HTERT RPE-1 (cell line): Measurements from ENCODE around the gene CDKN1C.

Experiments
- in situ Hi-C: fragments of 300-500 bp; cut with MboI; formaldehyde crosslinking; loops from 4 replicates; pipeline ENCODE4 v1.14.3; 2020; ENCODE audit warnings: low sequenced_read_pairs

Gene CDKN1C

GRCh38 chr11:2870969-2871680 is 14.4 kb downstream of the CDKN1C start:
- in situ Hi-C loops: no loop called here

DNA sequence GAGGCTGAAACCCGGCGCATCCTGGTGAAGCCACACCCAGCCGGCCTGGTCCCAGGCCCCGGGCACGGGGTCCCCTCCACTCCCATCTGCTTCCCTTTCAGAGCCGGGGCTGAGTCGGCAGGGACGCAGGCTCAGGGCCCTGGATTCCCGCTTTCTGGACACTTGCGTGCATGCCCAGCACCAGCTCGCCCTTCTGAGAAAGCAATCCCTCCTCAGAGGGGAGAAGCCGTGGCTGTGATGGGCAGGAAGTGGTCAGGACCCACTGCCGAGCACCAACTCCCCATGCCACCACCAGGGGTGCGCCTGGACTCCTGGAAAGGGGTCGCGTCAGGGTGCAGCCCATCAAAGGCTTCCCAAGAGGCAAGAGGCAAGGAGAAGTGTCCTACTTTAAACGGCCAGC is 15.1 kb downstream of the CDKN1C start:
- in situ Hi-C loops: no loop called here

DNA sequence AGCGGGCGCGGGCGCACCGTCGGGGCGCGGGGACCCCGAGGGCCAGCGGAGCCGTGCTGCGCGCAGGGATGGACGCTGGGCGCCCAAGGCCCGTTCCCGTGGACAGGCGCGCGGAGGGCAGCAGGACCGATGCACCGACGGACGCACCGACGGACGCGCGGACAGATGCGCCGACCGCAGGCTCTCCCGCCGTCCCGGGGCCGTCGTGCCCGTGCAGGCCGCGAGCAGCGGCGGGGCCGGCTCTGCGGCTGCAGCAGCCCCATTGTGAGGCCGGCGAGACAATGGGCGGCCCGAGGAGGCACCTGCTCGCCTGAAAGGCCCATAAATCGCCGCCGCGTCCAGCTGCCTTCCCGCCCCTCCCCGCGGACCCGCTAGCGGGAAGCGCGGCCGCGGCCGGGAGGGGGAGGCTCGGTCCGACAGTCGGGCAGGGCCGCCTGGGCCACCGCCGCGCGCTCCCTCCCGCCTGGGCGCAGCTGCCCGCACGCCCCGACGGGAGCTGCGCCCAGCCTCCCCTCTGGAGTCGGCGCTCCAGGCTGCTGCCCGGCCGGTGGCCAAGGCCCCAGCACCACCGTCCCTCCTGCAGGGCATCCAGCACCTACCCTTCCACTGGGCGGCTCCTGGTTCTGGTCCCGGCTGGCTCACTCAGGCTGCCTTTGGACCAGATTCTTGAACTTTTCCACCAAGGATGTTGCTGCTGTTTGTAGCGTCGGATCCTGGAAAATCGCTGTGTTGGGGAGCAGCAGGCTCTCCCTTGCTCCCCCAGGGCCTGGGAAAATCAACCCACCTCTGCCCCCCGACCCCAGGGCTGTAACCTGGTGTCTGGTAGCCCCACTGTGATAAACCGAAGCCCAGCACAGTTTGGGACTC is 15.8 kb downstream of the CDKN1C start:
- in situ Hi-C loops: no loop called here

DNA sequence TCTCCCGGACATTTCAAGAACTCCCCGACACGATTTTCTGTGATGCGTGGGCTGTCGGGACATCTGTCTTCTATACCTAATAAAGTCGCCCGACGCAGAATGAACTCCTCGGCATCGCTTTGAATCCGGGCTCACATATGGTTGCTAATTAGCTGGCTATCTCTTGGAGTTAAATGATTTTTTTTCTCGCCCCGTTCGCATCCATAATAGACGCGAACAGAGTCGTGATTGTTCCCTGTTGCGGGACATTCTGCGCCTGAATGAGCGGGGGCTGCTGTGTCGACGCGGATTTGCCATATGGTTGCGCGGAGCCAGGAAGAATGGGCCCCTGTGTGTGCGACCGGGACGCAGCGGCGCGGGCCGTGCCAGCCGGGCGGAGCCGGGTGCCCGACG is 16.4 kb downstream of the CDKN1C start:
- in situ Hi-C loops: no loop called here

- in situ Hi-C loops: no loop called here
Observed at GRCh38 chr11:2868506-2869133, 17.0 kb downstream of the CDKN1C start.

- in situ Hi-C loops: no loop called here
Observed at GRCh38 chr11:2867722-2868505, 17.7 kb downstream of the CDKN1C start.

GRCh38 chr11:2867142-2867541 is 18.4 kb downstream of the CDKN1C start:
- in situ Hi-C loops: no loop called here

DNA sequence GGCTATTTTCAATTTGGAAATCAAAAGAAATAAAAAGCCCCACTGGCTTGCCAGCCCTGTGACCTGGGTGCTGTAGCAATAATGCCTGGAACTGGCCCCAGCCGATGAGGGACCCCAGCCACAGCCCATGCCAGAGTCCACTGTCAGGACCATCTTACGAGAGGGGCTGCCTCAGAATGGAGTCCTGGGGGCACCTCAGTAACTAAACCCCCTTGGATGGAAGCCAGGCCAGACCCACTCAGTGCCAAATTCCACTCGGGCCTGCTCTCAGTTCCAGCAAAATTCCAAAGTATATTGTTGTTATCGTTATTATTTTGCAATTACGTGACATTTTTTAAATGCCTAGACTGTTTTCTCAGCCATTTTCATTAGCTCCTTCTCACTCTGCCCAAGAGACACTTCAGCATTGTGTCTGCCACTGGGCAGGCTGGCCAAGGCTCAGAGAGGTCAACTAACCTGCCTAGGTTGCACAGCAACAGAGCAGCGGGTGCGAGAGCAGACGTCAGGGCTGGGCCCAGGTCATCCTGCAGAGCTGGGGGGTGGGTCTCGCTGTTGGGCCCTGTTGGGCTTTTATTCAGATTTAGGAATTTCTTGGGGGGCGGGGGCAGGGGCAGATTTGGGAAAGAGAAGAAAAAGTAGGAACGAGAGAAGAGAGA is 19.5 kb downstream of the CDKN1C start:
- in situ Hi-C loops: no loop called here

- in situ Hi-C loops: no loop called here
Observed at GRCh38 chr11:2864901-2865300, 20.7 kb downstream of the CDKN1C start.

GRCh38 chr11:2863276-2863618 is 22.3 kb downstream of the CDKN1C start:
- in situ Hi-C loops: no loop called here

- in situ Hi-C loops: no loop called here
Observed at GRCh38 chr11:2862395-2863275, 22.9 kb downstream of the CDKN1C start.

GRCh38 chr11:2860636-2861035 is 24.9 kb downstream of the CDKN1C start:
- in situ Hi-C loops: no loop called here

GRCh38 chr11:2859699-2860037 is 25.9 kb downstream of the CDKN1C start:
- in situ Hi-C loops: no loop called here

DNA sequence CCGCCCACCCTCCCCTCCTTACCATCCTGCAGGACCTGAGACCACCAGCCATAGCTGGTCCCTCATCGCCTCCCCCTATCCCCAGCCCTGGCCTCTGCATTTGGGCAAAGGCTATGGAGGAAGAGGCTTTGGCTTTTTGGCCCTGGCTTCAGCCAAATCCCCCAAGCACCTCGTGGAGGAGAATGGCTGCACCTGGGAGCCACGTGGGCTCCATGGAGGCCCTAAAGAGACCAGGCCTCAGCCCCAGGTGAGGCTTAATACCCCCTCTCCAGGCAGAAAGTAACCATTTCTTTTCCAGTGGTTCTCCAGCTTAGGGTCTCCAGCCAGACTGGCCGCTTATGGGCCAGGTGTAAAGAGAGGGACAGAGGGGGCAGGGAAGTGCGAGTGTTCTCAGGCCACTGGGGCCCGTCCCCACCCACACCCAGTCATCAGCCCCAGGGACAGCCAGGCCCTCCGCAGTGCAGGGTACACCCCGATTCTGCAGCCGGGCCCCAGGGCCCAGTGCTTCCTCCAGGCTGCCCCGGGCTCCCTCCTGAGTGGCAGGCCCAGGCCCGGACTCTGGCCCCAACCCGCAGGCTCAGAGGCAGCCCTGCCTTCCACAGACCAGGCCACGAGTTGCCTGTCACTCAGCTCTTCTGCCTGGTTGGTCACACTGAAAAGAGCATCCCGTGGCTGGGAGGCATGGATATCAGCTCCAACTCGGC is 26.4 kb downstream of the CDKN1C start:
- in situ Hi-C loops: no loop called here

DNA sequence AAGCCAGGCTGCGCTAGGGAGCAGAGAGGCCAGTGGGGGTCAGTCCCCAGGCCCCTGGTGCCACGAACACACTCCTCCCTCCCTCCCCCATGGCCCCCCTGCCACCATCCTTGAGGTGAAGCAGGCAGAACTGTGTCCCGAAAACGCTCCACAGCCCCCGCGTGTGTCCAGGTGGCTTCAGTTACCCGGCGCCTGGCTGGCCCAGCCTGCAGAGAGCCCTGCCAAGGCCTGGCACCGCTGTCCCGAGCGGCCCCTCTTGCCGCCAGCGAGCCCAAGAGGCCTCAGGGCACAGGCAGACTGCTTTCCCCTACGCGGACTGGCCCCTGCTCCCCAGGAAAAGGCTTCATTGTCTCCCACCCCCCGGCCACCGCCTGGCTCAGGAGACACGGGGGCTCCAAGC is 27.7 kb downstream of the CDKN1C start:
- in situ Hi-C loops: no loop called here

DNA sequence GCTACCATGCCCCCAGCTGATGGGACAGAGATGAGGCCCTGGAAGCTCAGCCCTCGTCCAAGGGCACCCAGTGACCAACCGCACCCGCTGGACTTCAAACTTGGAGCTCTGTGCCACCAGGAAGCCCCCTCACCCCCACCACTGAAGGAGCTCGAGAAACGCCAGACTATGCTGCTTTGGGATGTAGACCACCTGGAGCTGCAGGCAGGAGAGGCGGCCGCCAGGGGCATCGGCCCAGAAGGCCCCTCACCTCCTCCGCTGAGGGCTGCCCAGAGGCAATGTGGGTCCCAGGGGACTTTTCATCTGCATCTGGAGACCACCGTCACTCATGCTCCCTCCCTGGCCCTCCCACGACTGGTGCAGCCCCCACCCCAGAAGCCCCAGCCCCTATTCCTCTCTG is 28.3 kb downstream of the CDKN1C start:
- in situ Hi-C loops: no loop called here

GRCh38 chr11:2855162-2855561 is 30.4 kb downstream of the CDKN1C start:
- in situ Hi-C loops: no loop called here

DNA sequence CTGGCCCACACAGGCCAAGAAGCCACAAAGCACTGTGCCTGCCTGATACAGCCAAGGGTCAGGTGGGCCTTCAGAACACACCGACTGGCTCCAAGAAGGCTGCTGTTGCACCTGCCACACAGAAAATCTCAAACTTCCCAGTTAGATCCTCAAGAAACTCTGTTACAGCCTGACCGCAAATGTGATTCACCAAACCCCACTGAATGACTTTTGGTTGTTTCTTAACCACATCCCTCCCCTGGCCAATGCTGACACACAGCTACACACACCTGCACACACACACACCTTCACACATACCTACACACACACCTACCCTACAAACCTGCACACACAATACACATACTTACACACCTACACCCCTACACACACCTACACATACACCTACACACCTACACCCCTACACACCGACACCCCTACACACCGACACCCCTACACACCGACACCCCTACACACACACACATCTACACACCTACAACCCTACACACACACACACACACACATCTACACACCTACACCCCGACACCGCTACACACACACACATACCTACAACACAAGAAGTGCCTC is 31.5 kb downstream of the CDKN1C start:
- in situ Hi-C loops: no loop called here

- in situ Hi-C loops: no loop called here
Observed at GRCh38 chr11:2853401-2853800, 32.2 kb downstream of the CDKN1C start.
